ENCODE measurements around the gene SYCE1.
"Not testable (repeated sequence)": the region's sequence is repeated elsewhere in the genome, so short reads cannot be mapped to it uniquely, and the experiment has no call there.

SYCE1 gene

GRCh38 chr10:133592716-133593115, 27.3 kb upstream of the SYCE1 start:
- TF ChIP-seq CTCF (IDR thresholded peaks at IDR 0.05; ENCODE audit: low read depth, low read length, missing control alignments) = no peak
- no peak for DNase-seq (ENCODE audit: extremely low read depth, low read depth)
- H3K4me3 ChIP-seq (replicated peaks; ENCODE audit: low read depth, low read length) = no peak overlapping the region

- no peak for DNase-seq (ENCODE audit: extremely low read depth, low read depth)
- H3K4me3 ChIP-seq (replicated peaks; ENCODE audit: low read depth, low read length) = no peak overlapping the region
- no peak for TF ChIP-seq CTCF (IDR thresholded peaks at IDR 0.05; ENCODE audit: low read depth, low read length, missing control alignments)
Measured at GRCh38 chr10:133590970-133591359, 25.6 kb upstream of the SYCE1 start.

- TF ChIP-seq CTCF (IDR thresholded peaks at IDR 0.05; ENCODE audit: low read depth, low read length, missing control alignments) = no peak
Measured at GRCh38 chr10:133590226-133590969, 25.0 kb upstream of the SYCE1 start.

DNA sequence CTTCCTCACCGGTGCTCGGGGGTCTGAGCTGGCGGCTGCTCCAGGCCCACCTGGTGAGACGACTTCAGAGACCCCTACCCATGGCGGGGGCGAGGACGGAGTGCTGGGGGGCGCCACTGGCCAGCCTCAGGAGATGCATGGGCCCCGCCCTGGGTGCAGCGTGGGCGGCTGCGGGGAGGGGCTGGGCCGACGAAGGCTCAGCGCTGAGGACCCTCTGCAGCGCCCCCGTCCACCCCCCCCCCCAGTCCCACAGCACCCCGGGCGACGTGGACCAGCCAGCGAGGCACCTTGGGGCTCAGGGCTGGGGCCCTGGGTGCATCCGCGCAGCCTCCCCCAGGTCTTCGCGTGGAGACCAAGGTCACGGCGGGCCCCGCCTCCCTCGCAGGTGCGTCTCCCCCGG, 11.7 kb upstream of the SYCE1 start:
- DNase-seq (ENCODE audit: extremely low read depth, low read depth); H3K4me3 ChIP-seq (replicated peaks; ENCODE audit: low read depth, low read length): not testable (repeated sequence)

More at GRCh38 chr10:133590226-133590969, 25.0 kb upstream of the SYCE1 start:
- no peak for DNase-seq (ENCODE audit: extremely low read depth, low read depth)
- H3K4me3 ChIP-seq (replicated peaks; ENCODE audit: low read depth, low read length) = no peak overlapping the region

GRCh38 chr10:133573460-133573859, 8.1 kb upstream of the SYCE1 start:
- H3K4me3 ChIP-seq (replicated peaks; ENCODE audit: low read depth, low read length); DNase-seq (ENCODE audit: extremely low read depth, low read depth): not testable (repeated sequence)

DNA sequence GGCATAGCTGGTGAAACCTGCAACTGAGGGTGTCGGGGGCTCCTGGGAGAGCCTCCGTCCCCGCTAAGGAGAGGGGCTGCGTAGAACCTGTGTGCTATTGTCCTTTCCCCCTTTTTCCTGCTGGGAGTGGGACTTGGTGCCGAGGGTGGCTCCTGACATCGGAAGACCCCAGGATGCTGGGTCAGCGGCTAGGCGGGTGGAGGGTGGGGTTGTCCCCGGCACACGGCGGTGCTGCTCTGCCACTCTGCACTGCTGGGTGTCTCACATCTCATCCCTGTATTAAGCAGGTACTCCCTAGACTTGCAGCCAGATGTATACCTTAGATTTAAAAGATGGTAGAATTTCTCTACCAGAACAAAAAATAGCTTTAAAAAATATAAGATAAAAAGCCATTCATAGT, 6.7 kb upstream of the SYCE1 start:
- not testable (repeated sequence) for H3K4me3 ChIP-seq (replicated peaks; ENCODE audit: low read depth, low read length); DNase-seq (ENCODE audit: extremely low read depth, low read depth)

GRCh38 chr10:133569801-133570200, 4.4 kb upstream of the SYCE1 start:
- not testable (repeated sequence) for H3K4me3 ChIP-seq (replicated peaks; ENCODE audit: low read depth, low read length); DNase-seq (ENCODE audit: extremely low read depth, low read depth)

GRCh38 chr10:133568831-133569527, 3.6 kb upstream of the SYCE1 start:
- DNase-seq (ENCODE audit: extremely low read depth, low read depth); H3K4me3 ChIP-seq (replicated peaks; ENCODE audit: low read depth, low read length): not testable (repeated sequence)

GRCh38 chr10:133568287-133568614, 2.9 kb upstream of the SYCE1 start:
- no peak for TF ChIP-seq CTCF (IDR thresholded peaks at IDR 0.05; ENCODE audit: low read depth, low read length, missing control alignments)
- DNase-seq (ENCODE audit: extremely low read depth, low read depth) = no peak
- no peak overlapping the region for H3K4me3 ChIP-seq (replicated peaks; ENCODE audit: low read depth, low read length)
